K562 (cell line): ENCODE results near the gene DENND6A. TPM values are rescaled to one million over a fixed set of nuclear protein-coding genes. Genes with fewer than 3 reads are reported as not detected.
A peak's percentile ranks its signal among the peaks of the same experiment; 100 is the strongest.

ENCODE experiments used
- BCOR ChIP-seq: fragments of 450-650 bp; IDR thresholded peaks from 2 replicates; pipeline ENCODE4 v1.6.1; 2016
- CHD1 ChIP-seq: fragments of 200-600 bp; sonication (generic); IDR thresholded peaks from one replicate; pipeline ENCODE4 v1.6.1; 2012; ENCODE audit warnings: mild to moderate bottlenecking, moderate library complexity, low read length, inconsistent platforms
- FOXJ2 ChIP-seq: fragments of 200-800 bp; sonication (Bioruptor generic); IDR thresholded peaks from 2 replicates; pipeline ENCODE4 v1.6.1; 2016; ENCODE audit warnings: missing genetic modification characterization, missing compliant biosample characterization
- GATA2 ChIP-seq: sonication (generic); formaldehyde crosslinking; IDR thresholded peaks from 2 replicates; pipeline ENCODE4 v1.4.0; 2020; ENCODE audit warnings: mild to moderate bottlenecking, missing genetic modification reagents
- GATAD2A ChIP-seq: fragments of 450-650 bp; IDR thresholded peaks from 2 replicates; pipeline ENCODE4 v1.6.1; 2017
- HNRNPUL1 ChIP-seq: fragments of 200-400 bp; formaldehyde crosslinking; IDR thresholded peaks from 2 replicates; pipeline ENCODE4 v1.6.1; 2017; ENCODE audit warnings: low read length
- NFRKB ChIP-seq: fragments of 450-650 bp; IDR thresholded peaks from 2 replicates; pipeline ENCODE4 v1.6.1; 2016; ENCODE audit warnings: low read depth
- PTBP1 ChIP-seq: fragments of 200-400 bp; formaldehyde crosslinking; IDR thresholded peaks from 2 replicates; pipeline ENCODE4 v1.6.1; 2017; ENCODE audit warnings: low read depth, low read length
- RB1 ChIP-seq: fragments of 450-650 bp; IDR thresholded peaks from 2 replicates; pipeline ENCODE4 v1.6.1; 2017; ENCODE audit warnings: low read depth, mild to moderate bottlenecking
- RFX7 ChIP-seq: fragments of 250-450 bp; sonication (Bioruptor Pico); IDR thresholded peaks from 2 replicates; pipeline ENCODE4 v1.5.1; 2021; ENCODE audit warnings: mild to moderate bottlenecking
- SRSF3 ChIP-seq: fragments of 200-400 bp; formaldehyde crosslinking; IDR thresholded peaks from 2 replicates; pipeline ENCODE4 v1.6.1; 2016; ENCODE audit warnings: mild to moderate bottlenecking, low read length, moderate library complexity; ENCODE audit not compliant: insufficient read depth
- ZBTB7A ChIP-seq: IDR thresholded peaks from 2 replicates; pipeline ENCODE4 v1.6.1; 2011; ENCODE audit warnings: low read depth, mild to moderate bottlenecking, low read length, moderate library complexity, borderline replicate concordance; ENCODE audit not compliant: control insufficient read depth
- ZC3H4 ChIP-seq: sonication (generic); formaldehyde crosslinking; IDR thresholded peaks from 2 replicates; pipeline ENCODE4 v1.9.0; 2021; ENCODE audit warnings: missing genetic modification reagents, borderline replicate concordance
- ZFPM2 ChIP-seq: fragments of 250-450 bp; sonication (Bioruptor Pico); IDR thresholded peaks from 2 replicates; pipeline ENCODE4 v1.5.1; 2022; ENCODE audit warnings: mild to moderate bottlenecking
- ZNF384 ChIP-seq: IDR thresholded peaks from 2 replicates; pipeline ENCODE4 v1.6.1; 2012; ENCODE audit warnings: low read depth, low read length, improper control_type of control experiment
- ZNF436 ChIP-seq: fragments of 250-450, 450-650 bp; sonication (Bioruptor Pico); formaldehyde crosslinking; IDR thresholded peaks from 2 replicates; pipeline ENCODE4 v1.7.0; 2020; ENCODE audit warnings: mild to moderate bottlenecking
- ZNF75A ChIP-seq: fragments of 450-650 bp; formaldehyde crosslinking; IDR thresholded peaks from 2 replicates; pipeline ENCODE4 v1.4.0; 2020; ENCODE audit warnings: mild to moderate bottlenecking
- polyA plus RNA-seq, 8 experiments: library from polyadenylated mRNA; depleted of rRNA in 4 of 8; stranded (reverse) in 5 of 8; unstranded in 3 of 8; fragments of >200 nt; fragmentation: Nextera tagmentation in 2 of 8; fragmentation: Illumina TruSeq in 1 of 8; extraction: Ambion mirVana in 2 of 8; extraction: Trizol in 1 of 8; gene quantifications; 2 replicates each; pipeline versions ENCODE4 v1.2.1 to v1.2.3, GENCODE V29; 2011 to 2014; ENCODE audit warnings: inconsistent platforms in 1 of 8, missing spikeins in 1 of 8
- total RNA-seq, 7 experiments: library from RNA; depleted of rRNA in 6 of 7; stranded (reverse); fragments of >200 nt in 6 of 7; fragmentation: Illumina TruSeq in 2 of 7; extraction: Trizol in 2 of 7; gene quantifications; 2 replicates each; pipeline versions ENCODE4 v1.2.1 to v1.2.3, GENCODE V29; 2011 to 2021; ENCODE audit warnings: low replicate concordance in 1 of 7
- TF ChIP-seq, protein P1 (sequence below), 2 experiments: fragments of 450-650 bp; IDR thresholded peaks; 2 replicates each; pipeline ENCODE4 v1.6.1; 2016
- TF ChIP-seq, protein P2 (sequence below): IDR thresholded peaks from 2 replicates; pipeline ENCODE4 v1.6.1; 2016; ENCODE audit warnings: missing genetic modification characterization, missing compliant biosample characterization
- TF ChIP-seq, protein P3 (sequence below), 2 experiments: fragments of 450-650 bp in 1 of 2; sonication (generic) in 1 of 2; formaldehyde crosslinking in 1 of 2; IDR thresholded peaks in 1 of 2; conservative IDR thresholded peaks in 1 of 2; 2 replicates each; pipeline versions ENCODE4 v1.6.1 to v1.8.1; 2016 to 2023; ENCODE audit warnings: mild to moderate bottlenecking in 2 of 2, moderate library complexity in 2 of 2, inconsistent platforms in 1 of 2, missing genetic modification reagents in 1 of 2
- TF ChIP-seq, protein P4 (sequence below): fragments of 450-650 bp; formaldehyde crosslinking; IDR thresholded peaks from 2 replicates; pipeline ENCODE4 v1.4.0; 2020; ENCODE audit warnings: mild to moderate bottlenecking, moderate library complexity

Gene DENND6A
- total and polyA plus RNA-seq, 9 of the 15 experiments (the other 6 are each of a cell fraction or from before 2014, with no cell fraction given) = 1.5 to 12.7 (median 7.1) TPM

DNA sequence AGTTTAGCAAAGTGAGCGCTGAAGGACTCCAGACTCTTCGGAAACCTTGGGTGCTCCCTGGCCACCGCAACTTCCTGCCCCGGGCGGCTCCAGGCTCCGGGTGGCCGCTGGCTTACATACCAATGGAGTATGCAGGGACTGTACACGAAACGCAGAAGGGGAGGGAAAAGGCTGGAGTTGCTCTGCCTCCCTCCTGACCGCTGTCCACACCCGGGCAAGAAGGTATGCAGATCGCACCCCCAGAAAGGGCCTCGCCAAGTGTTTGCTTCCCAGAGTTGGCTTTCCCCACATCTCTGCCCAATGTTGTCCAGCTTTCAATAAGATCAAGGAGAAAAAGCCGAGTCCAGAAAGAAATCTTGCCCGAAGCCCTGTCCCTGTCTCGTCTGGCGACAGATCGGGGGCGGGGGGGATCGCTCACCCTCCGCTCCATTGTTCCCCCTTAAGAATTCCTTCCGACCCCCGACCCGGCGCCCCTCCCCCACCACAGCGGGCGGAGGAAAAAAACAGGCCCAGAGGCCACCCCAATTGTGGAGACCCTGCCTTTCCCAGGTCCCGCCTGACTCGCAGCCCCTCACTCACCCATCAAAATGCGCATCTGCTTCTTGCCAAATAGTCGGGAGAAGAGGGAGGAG lies 96.3 kb downstream of the DENND6A start (continued):
- TF ChIP-seq PTBP1 = no peak
- TF ChIP-seq, protein P1, sequence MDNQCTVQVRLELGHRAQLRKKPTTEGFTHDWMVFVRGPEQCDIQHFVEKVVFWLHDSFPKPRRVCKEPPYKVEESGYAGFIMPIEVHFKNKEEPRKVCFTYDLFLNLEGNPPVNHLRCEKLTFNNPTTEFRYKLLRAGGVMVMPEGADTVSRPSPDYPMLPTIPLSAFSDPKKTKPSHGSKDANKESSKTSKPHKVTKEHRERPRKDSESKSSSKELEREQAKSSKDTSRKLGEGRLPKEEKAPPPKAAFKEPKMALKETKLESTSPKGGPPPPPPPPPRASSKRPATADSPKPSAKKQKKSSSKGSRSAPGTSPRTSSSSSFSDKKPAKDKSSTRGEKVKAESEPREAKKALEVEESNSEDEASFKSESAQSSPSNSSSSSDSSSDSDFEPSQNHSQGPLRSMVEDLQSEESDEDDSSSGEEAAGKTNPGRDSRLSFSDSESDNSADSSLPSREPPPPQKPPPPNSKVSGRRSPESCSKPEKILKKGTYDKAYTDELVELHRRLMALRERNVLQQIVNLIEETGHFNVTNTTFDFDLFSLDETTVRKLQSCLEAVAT (IDR thresholded peaks at IDR 0.05) = peak in 1 of 2 experiments; percentile 36; a peak in 1 of 4 replicates
- TF ChIP-seq GATAD2A = no peak
- no peak for TF ChIP-seq ZFPM2 (CRISPR knock-in tag)
- peak; percentile 43; the same call in 1 of the 2 replicates for TF ChIP-seq SRSF3
- TF ChIP-seq GATA2 (CRISPR knock-in tag) = no peak
- peak; percentile 78; the same call in 1 of the 2 replicates for TF ChIP-seq ZC3H4
- TF ChIP-seq ZNF436 = no peak
- no peak for TF ChIP-seq RFX7 (CRISPR knock-in tag)
- TF ChIP-seq ZNF384 = no peak
- TF ChIP-seq, protein P2, sequence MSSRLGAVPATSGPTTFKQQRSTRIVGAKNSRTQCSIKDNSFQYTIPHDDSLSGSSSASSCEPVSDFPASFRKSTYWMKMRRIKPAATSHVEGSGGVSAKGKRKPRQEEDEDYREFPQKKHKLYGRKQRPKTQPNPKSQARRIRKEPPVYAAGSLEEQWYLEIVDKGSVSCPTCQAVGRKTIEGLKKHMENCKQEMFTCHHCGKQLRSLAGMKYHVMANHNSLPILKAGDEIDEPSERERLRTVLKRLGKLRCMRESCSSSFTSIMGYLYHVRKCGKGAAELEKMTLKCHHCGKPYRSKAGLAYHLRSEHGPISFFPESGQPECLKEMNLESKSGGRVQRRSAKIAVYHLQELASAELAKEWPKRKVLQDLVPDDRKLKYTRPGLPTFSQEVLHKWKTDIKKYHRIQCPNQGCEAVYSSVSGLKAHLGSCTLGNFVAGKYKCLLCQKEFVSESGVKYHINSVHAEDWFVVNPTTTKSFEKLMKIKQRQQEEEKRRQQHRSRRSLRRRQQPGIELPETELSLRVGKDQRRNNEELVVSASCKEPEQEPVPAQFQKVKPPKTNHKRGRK (tag) = no peak
- peak; percentile 51; the same call in 1 of the 2 replicates for TF ChIP-seq RB1
- TF ChIP-seq, protein P3, sequence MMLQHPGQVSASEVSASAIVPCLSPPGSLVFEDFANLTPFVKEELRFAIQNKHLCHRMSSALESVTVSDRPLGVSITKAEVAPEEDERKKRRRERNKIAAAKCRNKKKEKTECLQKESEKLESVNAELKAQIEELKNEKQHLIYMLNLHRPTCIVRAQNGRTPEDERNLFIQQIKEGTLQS (IDR thresholded peaks at IDR 0.05) = no peak
- TF ChIP-seq, protein P3 (CRISPR knock-in tag; conservative IDR thresholded peaks at IDR 0.05) = no peak
- TF ChIP-seq, protein P4, sequence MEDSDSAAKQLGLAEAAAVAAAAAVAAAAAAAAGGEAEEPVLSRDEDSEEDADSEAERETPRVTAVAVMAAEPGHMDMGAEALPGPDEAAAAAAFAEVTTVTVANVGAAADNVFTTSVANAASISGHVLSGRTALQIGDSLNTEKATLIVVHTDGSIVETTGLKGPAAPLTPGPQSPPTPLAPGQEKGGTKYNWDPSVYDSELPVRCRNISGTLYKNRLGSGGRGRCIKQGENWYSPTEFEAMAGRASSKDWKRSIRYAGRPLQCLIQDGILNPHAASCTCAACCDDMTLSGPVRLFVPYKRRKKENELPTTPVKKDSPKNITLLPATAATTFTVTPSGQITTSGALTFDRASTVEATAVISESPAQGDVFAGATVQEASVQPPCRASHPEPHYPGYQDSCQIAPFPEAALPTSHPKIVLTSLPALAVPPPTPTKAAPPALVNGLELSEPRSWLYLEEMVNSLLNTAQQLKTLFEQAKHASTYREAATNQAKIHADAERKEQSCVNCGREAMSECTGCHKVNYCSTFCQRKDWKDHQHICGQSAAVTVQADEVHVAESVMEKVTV (CRISPR knock-in tag) = no peak
- TF ChIP-seq ZNF75A (CRISPR knock-in tag) = no peak
- TF ChIP-seq CHD1 = peak; percentile 46
- TF ChIP-seq FOXJ2 (tag) = no peak
- 0 out of 2 replicates have a peak, but pooled peaks have one; percentile 72 for TF ChIP-seq NFRKB
- no peak for TF ChIP-seq HNRNPUL1
- no peak for TF ChIP-seq BCOR
- 0 out of 2 replicates have a peak, but pooled peaks have one; percentile 51 for TF ChIP-seq ZBTB7A
